H9 (cell line): ENCODE measurements around the gene KCNG3. TPM values are rescaled to one million over a fixed set of nuclear protein-coding genes. Genes with fewer than 3 reads are reported as not detected.

Experiments used
- DNase-seq: peaks from one replicate; pipeline ENCODE4 v3.0.0-alpha.2; 2017
- H2AFZ ChIP-seq: one replicate; pipeline ENCODE4 v1.6.1; 2013; ENCODE audit warnings: mild to moderate bottlenecking, low read length, control low read depth, moderate library complexity
- H2AK5ac ChIP-seq: 2 replicates; pipeline ENCODE4 v1.6.1; 2013; ENCODE audit warnings: low read length, control low read depth, mixed read lengths; ENCODE audit not compliant: insufficient read length
- H2BK120ac ChIP-seq: one replicate; pipeline ENCODE4 v1.6.1; 2013; ENCODE audit warnings: low read depth, mild to moderate bottlenecking, low read length, control low read depth, inconsistent platforms; ENCODE audit not compliant: poor library complexity, severe bottlenecking
- H2BK12ac ChIP-seq: 2 replicates; pipeline ENCODE4 v1.6.1; 2013; ENCODE audit warnings: low read length, control low read depth, mixed read lengths, low read depth; ENCODE audit not compliant: insufficient read length
- H2BK15ac ChIP-seq: 2 replicates; pipeline ENCODE4 v1.6.1; 2013; ENCODE audit warnings: low read depth, low read length, control low read depth
- H2BK20ac ChIP-seq: one replicate; pipeline ENCODE4 v1.6.1; 2013; ENCODE audit warnings: low read depth, mild to moderate bottlenecking, low read length, control low read depth, inconsistent platforms; ENCODE audit not compliant: poor library complexity, severe bottlenecking
- H2BK5ac ChIP-seq: 2 replicates; pipeline ENCODE4 v1.6.1; 2013; ENCODE audit warnings: low read length, control low read depth, mixed read lengths; ENCODE audit not compliant: insufficient read length
- H3K14ac ChIP-seq: 2 replicates; pipeline ENCODE4 v1.6.1; 2013; ENCODE audit warnings: low read length, control low read depth; ENCODE audit not compliant: insufficient read depth
- H3K18ac ChIP-seq: 2 replicates; pipeline ENCODE4 v1.6.1; 2013; ENCODE audit warnings: low read depth, mild to moderate bottlenecking, mixed read lengths, low read length, control low read depth; ENCODE audit not compliant: insufficient read length
- H3K23ac ChIP-seq: 2 replicates; pipeline ENCODE4 v1.6.1; 2013; ENCODE audit warnings: low read length, control low read depth, mixed read lengths, low read depth; ENCODE audit not compliant: insufficient read length
- H3K23me2 ChIP-seq: 2 replicates; pipeline ENCODE4 v1.6.1; 2013; ENCODE audit warnings: low read depth, mild to moderate bottlenecking, mixed read lengths, low read length, control low read depth; ENCODE audit not compliant: insufficient read length, poor library complexity, severe bottlenecking
- H3K27ac ChIP-seq: 2 replicates; pipeline ENCODE4 v1.5.1; 2013; ENCODE audit warnings: low read length, control low read depth, mixed read lengths, low read depth; ENCODE audit not compliant: insufficient read length
- H3K27me3 ChIP-seq: 2 replicates; pipeline ENCODE4 v1.6.1; 2013; ENCODE audit warnings: low read length, control low read depth, inconsistent platforms; ENCODE audit not compliant: insufficient read depth
- H3K4ac ChIP-seq: 2 replicates; pipeline ENCODE4 v1.6.1; 2013; ENCODE audit warnings: low read depth, mild to moderate bottlenecking, control low read depth, inconsistent platforms, low read length, moderate library complexity
- H3K4me1 ChIP-seq: 2 replicates; pipeline ENCODE4 v1.6.1; 2013; ENCODE audit warnings: low read length, control low read depth, inconsistent platforms; ENCODE audit not compliant: insufficient read depth
- H3K4me2 ChIP-seq: 2 replicates; pipeline ENCODE4 v1.6.1; 2013; ENCODE audit warnings: low read length, control low read depth, mixed read lengths; ENCODE audit not compliant: insufficient read length, insufficient read depth
- H3K56ac ChIP-seq: 2 replicates; pipeline ENCODE4 v1.6.1; 2013; ENCODE audit warnings: low read depth, mild to moderate bottlenecking, mixed read lengths, low read length, control low read depth; ENCODE audit not compliant: insufficient read length
- H3K79me1 ChIP-seq: 2 replicates; pipeline ENCODE4 v1.6.1; 2013; ENCODE audit warnings: low read depth, mild to moderate bottlenecking, moderate library complexity, low read length, control low read depth, inconsistent platforms; ENCODE audit not compliant: insufficient read depth, poor library complexity, severe bottlenecking
- H3K79me2 ChIP-seq: 2 replicates; pipeline ENCODE4 v1.6.1; 2013; ENCODE audit warnings: low read length, control low read depth, inconsistent platforms; ENCODE audit not compliant: insufficient read depth
- H3K9ac ChIP-seq: 2 replicates; pipeline ENCODE4 v1.6.1; 2013; ENCODE audit warnings: low read length, control low read depth, mixed read lengths; ENCODE audit not compliant: insufficient read length; ENCODE audit errors: extremely low read depth
- H3K9me3 ChIP-seq: one replicate; pipeline ENCODE4 v1.6.1; 2013; ENCODE audit warnings: low read depth, low read length, inconsistent platforms; ENCODE audit not compliant: control insufficient read depth
- H3T11ph ChIP-seq: one replicate; pipeline ENCODE4 v1.6.1; 2013; ENCODE audit warnings: mild to moderate bottlenecking, low read length, control low read depth, inconsistent platforms
- H4K20me1 ChIP-seq: one replicate; pipeline ENCODE4 v1.6.1; 2013; ENCODE audit not compliant: control insufficient read depth, insufficient read length, insufficient read depth
- H4K5ac ChIP-seq: 2 replicates; pipeline ENCODE4 v1.6.1; 2013; ENCODE audit warnings: low read depth, mild to moderate bottlenecking, mixed read lengths, low read length, control low read depth; ENCODE audit not compliant: insufficient read length
- H4K8ac ChIP-seq: replicated peaks from 2 replicates; pipeline ENCODE4 v1.6.1; 2013; ENCODE audit warnings: low read length, control low read depth, mixed read lengths, low read depth; ENCODE audit not compliant: insufficient read length
- H4K91ac ChIP-seq: 2 replicates; pipeline ENCODE4 v1.6.1; 2013; ENCODE audit warnings: low read depth, mild to moderate bottlenecking, moderate library complexity, mixed read lengths, low read length, control low read depth; ENCODE audit not compliant: insufficient read length
- H3K27ac Mint-ChIP-seq, 3 experiments: 2 replicates in 2 of 3; 3 replicates in 1 of 3; pipeline ENCODE4 v1.8.0; 2020 to 2021; ENCODE audit warnings: mixed read lengths in 3 of 3, mild to moderate bottlenecking in 1 of 3, moderate library complexity in 1 of 3
- H3K27me3 Mint-ChIP-seq: 2 replicates; pipeline ENCODE4 v1.8.0; 2021; ENCODE audit warnings: low read depth, mild to moderate bottlenecking, moderate library complexity, mixed read lengths
- H3K36me3 Mint-ChIP-seq, 3 experiments: 2 replicates in 2 of 3; 3 replicates in 1 of 3; pipeline ENCODE4 v1.8.0; 2020 to 2021; ENCODE audit warnings: low read depth in 3 of 3, mixed read lengths in 3 of 3; ENCODE audit not compliant: insufficient read depth in 1 of 3
- H3K4me1 Mint-ChIP-seq, 2 experiments: 2 replicates each; pipeline ENCODE4 v1.8.0; 2020; ENCODE audit warnings: mixed read lengths in 2 of 2
- H3K4me3 Mint-ChIP-seq, 2 experiments: 2 replicates in 1 of 2; 3 replicates in 1 of 2; pipeline ENCODE4 v1.8.0; 2020 to 2021; ENCODE audit warnings: mild to moderate bottlenecking in 2 of 2, mixed read lengths in 2 of 2, moderate library complexity in 1 of 2
- H3K9me3 Mint-ChIP-seq, 2 experiments: 2 replicates in 1 of 2; 3 replicates in 1 of 2; pipeline ENCODE4 v1.8.0; 2020; ENCODE audit warnings: mild to moderate bottlenecking in 2 of 2, mixed read lengths in 2 of 2, moderate library complexity in 1 of 2
- WGBS: extraction: QIAGEN DNeasy Blood & Tissue Kit; methylation state at CpG from one replicate; pipeline ENCODE4 v1.1.7; 2013; ENCODE audit warnings: missing lambda C conversion rate, low lambda C conversion rate, mixed read lengths; ENCODE audit not compliant: insufficient read length; ENCODE audit errors: extremely low coverage; 5-methylcytosine and 5-hydroxymethylcytosine counted together
- total RNA-seq: library from RNA; stranded (reverse); gene quantifications from 2 replicates; pipeline ENCODE4 v1.2.1, GENCODE V29; 2021
- TF ChIP-seq, protein P1 (sequence below): fragments of 200-600 bp; sonication (generic); conservative IDR thresholded peaks from 3 replicates; pipeline ENCODE4 v1.8.0; 2021; ENCODE audit warnings: antibody characterized with exemption, mild to moderate bottlenecking

The KCNG3 gene
- total RNA-seq, 1 experiment from 2014 or later: 16.5 TPM

DNA sequence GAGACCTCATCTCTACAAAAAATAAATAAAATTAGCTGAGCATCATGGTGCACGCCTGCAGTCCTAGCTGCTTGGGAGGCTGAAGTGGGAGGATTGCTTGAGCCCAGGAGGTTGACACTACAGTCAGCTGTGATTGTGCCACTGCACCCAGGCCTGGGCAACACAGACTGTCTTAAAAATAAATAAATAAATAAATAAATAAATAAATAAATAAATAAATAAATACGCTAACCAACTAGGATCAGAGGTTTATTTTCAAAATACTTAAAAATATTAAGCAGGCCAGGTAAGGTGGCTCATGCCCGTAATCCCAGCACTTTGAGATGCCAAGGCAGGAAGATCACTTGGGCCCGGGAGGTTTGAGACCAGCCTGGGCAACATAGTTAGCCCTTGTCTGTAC, 63.6 kb downstream of the KCNG3 start:
- Histone ChIP-seq H3K4me1 (no peaks in the 10 kb centered on the region), H3K4ac (no peak overlapping the region), H3K9me3 (no peaks in the 10 kb centered on the region), H4K8ac (no peak overlapping the region), H3K27ac (no peak overlapping the region), H3T11ph (no peak overlapping the region), H3K18ac (no peak overlapping the region), H3K79me1 (no peaks in the 10 kb centered on the region), H3K56ac (no peak overlapping the region), H3K4me2 (no peak overlapping the region), H2BK20ac (no peak overlapping the region), H2AFZ (no peak overlapping the region), H3K27me3 (no peaks in the 10 kb centered on the region), H3K14ac (no peak overlapping the region), H3K79me2 (no peaks in the 10 kb centered on the region), H2BK5ac (no peak overlapping the region), H2BK15ac (no peak overlapping the region), H4K20me1 (no peaks in the 10 kb centered on the region), H2BK120ac (no peak overlapping the region), H2BK12ac (no peak overlapping the region), H3K23me2 (no peaks in the 10 kb centered on the region), H4K91ac (no peak overlapping the region), H3K9ac (no peak overlapping the region), H4K5ac (no peak overlapping the region), H2AK5ac (no peak overlapping the region), H3K23ac (no peak overlapping the region)
- H3K27me3 Mint-ChIP-seq: no peaks in the 10 kb centered on the region
- DNase-seq: no peak
- H3K4me1 Mint-ChIP-seq: peaks cover 0 to 13% of the 10 kb centered on the region in 2 experiments; a peak in 2 of 4 replicates
- H3K36me3 Mint-ChIP-seq: peaks cover 0 to 4% (median 3%) of the 10 kb centered on the region in 3 experiments; a peak in 4 of 7 replicates
- no peak overlapping the region for H3K4me3 Mint-ChIP-seq
- TF ChIP-seq, protein P1, sequence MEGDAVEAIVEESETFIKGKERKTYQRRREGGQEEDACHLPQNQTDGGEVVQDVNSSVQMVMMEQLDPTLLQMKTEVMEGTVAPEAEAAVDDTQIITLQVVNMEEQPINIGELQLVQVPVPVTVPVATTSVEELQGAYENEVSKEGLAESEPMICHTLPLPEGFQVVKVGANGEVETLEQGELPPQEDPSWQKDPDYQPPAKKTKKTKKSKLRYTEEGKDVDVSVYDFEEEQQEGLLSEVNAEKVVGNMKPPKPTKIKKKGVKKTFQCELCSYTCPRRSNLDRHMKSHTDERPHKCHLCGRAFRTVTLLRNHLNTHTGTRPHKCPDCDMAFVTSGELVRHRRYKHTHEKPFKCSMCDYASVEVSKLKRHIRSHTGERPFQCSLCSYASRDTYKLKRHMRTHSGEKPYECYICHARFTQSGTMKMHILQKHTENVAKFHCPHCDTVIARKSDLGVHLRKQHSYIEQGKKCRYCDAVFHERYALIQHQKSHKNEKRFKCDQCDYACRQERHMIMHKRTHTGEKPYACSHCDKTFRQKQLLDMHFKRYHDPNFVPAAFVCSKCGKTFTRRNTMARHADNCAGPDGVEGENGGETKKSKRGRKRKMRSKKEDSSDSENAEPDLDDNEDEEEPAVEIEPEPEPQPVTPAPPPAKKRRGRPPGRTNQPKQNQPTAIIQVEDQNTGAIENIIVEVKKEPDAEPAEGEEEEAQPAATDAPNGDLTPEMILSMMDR: no peak
- H3K27ac Mint-ChIP-seq: peak overlapping the region in 2 of 3 experiments; percentile 9 to 41; a peak in 2 of 7 replicates
- no peaks in the 10 kb centered on the region for H3K9me3 Mint-ChIP-seq
- no CpG with 5 or more reads among the region's 4 CpGs for WGBS
